ENCODE results near the gene GEN1.

DNA sequence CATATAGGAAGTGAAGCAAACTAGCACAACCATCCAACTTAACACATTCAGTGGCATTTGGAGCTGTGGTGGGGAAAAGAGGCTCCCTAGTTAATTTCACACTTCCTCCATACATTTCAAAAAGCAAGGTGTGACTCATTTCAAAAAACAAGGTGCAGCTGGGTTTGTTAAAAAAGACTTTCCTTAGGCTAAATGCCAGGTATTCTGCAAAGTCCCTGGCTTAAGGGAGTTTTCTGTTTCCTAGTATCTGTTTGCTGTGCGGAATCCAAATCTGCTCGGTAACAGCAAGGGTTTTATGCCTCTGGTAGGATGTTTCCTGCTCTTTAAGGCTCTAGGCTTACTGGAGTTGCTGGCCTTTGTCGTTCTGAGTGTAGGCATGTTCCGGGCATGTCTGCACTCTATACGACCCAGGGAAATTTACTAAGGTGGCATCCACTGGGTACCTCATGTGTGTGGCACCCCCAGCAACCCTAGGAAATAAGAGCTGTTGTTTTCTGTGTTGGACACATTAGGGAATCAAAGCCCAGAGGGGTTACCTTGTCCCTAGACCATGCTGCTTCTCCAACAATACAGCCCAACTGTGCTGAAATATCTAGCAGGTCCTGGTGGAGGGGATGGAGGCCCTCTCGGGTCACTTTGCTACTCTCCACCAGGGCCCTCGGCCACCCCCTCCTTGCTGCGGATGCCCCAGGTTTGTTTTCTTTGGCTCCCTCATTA, 61.7 kb downstream of the GEN1 start:
- TF ChIP-seq, protein P1, sequence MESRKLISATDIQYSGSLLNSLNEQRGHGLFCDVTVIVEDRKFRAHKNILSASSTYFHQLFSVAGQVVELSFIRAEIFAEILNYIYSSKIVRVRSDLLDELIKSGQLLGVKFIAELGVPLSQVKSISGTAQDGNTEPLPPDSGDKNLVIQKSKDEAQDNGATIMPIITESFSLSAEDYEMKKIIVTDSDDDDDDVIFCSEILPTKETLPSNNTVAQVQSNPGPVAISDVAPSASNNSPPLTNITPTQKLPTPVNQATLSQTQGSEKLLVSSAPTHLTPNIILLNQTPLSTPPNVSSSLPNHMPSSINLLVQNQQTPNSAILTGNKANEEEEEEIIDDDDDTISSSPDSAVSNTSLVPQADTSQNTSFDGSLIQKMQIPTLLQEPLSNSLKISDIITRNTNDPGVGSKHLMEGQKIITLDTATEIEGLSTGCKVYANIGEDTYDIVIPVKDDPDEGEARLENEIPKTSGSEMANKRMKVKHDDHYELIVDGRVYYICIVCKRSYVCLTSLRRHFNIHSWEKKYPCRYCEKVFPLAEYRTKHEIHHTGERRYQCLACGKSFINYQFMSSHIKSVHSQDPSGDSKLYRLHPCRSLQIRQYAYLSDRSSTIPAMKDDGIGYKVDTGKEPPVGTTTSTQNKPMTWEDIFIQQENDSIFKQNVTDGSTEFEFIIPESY (IDR thresholded peaks at IDR 0.05) = no peak
- no peak for TF ChIP-seq CHD2 (IDR thresholded peaks at IDR 0.05; ENCODE audit: borderline replicate concordance, low read depth, low read length)
- TF ChIP-seq, protein P2, sequence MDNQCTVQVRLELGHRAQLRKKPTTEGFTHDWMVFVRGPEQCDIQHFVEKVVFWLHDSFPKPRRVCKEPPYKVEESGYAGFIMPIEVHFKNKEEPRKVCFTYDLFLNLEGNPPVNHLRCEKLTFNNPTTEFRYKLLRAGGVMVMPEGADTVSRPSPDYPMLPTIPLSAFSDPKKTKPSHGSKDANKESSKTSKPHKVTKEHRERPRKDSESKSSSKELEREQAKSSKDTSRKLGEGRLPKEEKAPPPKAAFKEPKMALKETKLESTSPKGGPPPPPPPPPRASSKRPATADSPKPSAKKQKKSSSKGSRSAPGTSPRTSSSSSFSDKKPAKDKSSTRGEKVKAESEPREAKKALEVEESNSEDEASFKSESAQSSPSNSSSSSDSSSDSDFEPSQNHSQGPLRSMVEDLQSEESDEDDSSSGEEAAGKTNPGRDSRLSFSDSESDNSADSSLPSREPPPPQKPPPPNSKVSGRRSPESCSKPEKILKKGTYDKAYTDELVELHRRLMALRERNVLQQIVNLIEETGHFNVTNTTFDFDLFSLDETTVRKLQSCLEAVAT (IDR thresholded peaks at IDR 0.05) = no peak; the same call in 1 of the 2 replicates
- TF ChIP-seq, protein P3, sequence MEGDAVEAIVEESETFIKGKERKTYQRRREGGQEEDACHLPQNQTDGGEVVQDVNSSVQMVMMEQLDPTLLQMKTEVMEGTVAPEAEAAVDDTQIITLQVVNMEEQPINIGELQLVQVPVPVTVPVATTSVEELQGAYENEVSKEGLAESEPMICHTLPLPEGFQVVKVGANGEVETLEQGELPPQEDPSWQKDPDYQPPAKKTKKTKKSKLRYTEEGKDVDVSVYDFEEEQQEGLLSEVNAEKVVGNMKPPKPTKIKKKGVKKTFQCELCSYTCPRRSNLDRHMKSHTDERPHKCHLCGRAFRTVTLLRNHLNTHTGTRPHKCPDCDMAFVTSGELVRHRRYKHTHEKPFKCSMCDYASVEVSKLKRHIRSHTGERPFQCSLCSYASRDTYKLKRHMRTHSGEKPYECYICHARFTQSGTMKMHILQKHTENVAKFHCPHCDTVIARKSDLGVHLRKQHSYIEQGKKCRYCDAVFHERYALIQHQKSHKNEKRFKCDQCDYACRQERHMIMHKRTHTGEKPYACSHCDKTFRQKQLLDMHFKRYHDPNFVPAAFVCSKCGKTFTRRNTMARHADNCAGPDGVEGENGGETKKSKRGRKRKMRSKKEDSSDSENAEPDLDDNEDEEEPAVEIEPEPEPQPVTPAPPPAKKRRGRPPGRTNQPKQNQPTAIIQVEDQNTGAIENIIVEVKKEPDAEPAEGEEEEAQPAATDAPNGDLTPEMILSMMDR (IDR thresholded peaks at IDR 0.05 in 2 of 3, conservative IDR thresholded peaks at IDR 0.05 in 1 of 3; ENCODE audit: control insufficient read depth in 2 of 3, extremely low read depth in 1 of 3, insufficient read depth in 1 of 3, low read depth in 3 of 3, low read length in 3 of 3) = no peak
- TF ChIP-seq, protein P4, sequence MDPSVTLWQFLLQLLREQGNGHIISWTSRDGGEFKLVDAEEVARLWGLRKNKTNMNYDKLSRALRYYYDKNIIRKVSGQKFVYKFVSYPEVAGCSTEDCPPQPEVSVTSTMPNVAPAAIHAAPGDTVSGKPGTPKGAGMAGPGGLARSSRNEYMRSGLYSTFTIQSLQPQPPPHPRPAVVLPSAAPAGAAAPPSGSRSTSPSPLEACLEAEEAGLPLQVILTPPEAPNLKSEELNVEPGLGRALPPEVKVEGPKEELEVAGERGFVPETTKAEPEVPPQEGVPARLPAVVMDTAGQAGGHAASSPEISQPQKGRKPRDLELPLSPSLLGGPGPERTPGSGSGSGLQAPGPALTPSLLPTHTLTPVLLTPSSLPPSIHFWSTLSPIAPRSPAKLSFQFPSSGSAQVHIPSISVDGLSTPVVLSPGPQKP (IDR thresholded peaks at IDR 0.05; ENCODE audit: low read depth, low read length) = no peak
- TF ChIP-seq EP300 (IDR thresholded peaks at IDR 0.05; ENCODE audit: borderline replicate concordance in 1 of 2, control insufficient read depth in 1 of 2, low read depth in 2 of 2, low read length in 2 of 2) = peak in 1 of 2 experiments; percentile 54; a peak in 3 of 4 replicates
- no peak for TF ChIP-seq HDAC2 (IDR thresholded peaks at IDR 0.05)
